HL-60 (cell line): ENCODE measurements around the gene PIK3R1.

Source experiments
- POLR2AphosphoS5 ChIP-seq: IDR thresholded peaks from 2 replicates; pipeline ENCODE4 v1.6.1; 2012; ENCODE audit warnings: low read depth
- TF ChIP-seq, protein P1 (sequence below): IDR thresholded peaks from one replicate; pipeline ENCODE4 v1.5.1; 2011; ENCODE audit warnings: low read length, control low read depth, inconsistent platforms; ENCODE audit not compliant: insufficient read depth
- TF ChIP-seq, protein P2 (sequence below): IDR thresholded peaks from 2 replicates; pipeline ENCODE4 v1.6.1; 2012; ENCODE audit warnings: low read depth; ENCODE audit not compliant: insufficient replicate concordance

DNA sequence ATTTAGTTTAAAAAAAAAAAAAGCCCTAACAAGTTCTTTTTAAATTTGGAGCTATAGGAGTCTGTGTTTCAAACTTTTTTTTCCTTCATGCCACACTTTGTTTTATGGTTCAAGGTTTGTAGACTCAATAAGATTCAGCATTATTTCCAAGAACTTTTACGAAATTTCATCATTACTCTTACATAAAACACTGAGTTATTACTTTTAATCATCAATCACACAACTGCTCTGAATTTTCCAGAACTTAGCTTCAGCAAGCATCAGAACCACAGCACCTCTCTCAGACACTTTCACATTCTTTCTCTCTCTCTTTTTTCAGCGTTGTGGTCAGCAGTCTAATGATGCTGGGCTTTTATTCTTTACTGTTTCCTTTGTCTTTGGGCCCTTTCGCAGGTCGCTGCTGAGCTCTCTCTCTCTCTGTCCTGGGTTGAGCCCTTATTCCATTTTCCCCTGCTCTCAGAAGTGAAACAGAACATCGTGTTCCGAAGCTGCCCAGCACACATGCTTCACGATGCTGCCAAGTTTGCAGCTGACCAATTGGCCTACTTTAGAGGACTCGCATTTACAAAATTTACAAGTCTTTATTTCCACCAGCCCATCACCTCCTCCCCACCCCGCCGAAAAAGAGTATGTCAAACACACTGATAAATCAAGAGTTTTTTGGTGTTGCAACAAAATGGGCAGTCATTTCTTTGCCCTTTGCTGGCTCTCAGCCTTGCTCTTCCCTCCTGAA lies 44.6 kb upstream of the PIK3R1 start:
- no peak for TF ChIP-seq POLR2AphosphoS5
- TF ChIP-seq, protein P1, sequence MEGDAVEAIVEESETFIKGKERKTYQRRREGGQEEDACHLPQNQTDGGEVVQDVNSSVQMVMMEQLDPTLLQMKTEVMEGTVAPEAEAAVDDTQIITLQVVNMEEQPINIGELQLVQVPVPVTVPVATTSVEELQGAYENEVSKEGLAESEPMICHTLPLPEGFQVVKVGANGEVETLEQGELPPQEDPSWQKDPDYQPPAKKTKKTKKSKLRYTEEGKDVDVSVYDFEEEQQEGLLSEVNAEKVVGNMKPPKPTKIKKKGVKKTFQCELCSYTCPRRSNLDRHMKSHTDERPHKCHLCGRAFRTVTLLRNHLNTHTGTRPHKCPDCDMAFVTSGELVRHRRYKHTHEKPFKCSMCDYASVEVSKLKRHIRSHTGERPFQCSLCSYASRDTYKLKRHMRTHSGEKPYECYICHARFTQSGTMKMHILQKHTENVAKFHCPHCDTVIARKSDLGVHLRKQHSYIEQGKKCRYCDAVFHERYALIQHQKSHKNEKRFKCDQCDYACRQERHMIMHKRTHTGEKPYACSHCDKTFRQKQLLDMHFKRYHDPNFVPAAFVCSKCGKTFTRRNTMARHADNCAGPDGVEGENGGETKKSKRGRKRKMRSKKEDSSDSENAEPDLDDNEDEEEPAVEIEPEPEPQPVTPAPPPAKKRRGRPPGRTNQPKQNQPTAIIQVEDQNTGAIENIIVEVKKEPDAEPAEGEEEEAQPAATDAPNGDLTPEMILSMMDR = no peak
- TF ChIP-seq, protein P2, sequence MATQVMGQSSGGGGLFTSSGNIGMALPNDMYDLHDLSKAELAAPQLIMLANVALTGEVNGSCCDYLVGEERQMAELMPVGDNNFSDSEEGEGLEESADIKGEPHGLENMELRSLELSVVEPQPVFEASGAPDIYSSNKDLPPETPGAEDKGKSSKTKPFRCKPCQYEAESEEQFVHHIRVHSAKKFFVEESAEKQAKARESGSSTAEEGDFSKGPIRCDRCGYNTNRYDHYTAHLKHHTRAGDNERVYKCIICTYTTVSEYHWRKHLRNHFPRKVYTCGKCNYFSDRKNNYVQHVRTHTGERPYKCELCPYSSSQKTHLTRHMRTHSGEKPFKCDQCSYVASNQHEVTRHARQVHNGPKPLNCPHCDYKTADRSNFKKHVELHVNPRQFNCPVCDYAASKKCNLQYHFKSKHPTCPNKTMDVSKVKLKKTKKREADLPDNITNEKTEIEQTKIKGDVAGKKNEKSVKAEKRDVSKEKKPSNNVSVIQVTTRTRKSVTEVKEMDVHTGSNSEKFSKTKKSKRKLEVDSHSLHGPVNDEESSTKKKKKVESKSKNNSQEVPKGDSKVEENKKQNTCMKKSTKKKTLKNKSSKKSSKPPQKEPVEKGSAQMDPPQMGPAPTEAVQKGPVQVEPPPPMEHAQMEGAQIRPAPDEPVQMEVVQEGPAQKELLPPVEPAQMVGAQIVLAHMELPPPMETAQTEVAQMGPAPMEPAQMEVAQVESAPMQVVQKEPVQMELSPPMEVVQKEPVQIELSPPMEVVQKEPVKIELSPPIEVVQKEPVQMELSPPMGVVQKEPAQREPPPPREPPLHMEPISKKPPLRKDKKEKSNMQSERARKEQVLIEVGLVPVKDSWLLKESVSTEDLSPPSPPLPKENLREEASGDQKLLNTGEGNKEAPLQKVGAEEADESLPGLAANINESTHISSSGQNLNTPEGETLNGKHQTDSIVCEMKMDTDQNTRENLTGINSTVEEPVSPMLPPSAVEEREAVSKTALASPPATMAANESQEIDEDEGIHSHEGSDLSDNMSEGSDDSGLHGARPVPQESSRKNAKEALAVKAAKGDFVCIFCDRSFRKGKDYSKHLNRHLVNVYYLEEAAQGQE = no peak
